ENCODE results near the gene HOMER3. TPM values are rescaled to one million over a fixed set of nuclear protein-coding genes. Genes with fewer than 3 reads are reported as not detected.

The HOMER3 gene
- total and polyA plus RNA-seq, 2 of the 13 experiments (the other 11 are each of a cell fraction or from before 2014, with no cell fraction given), result 21.3 to 27.3 TPM

GRCh38 chr19:18904334-18905057 is 36.5 kb downstream of the HOMER3 start:
- POLR2A ChIA-PET, result no interaction called here
- in situ Hi-C loops (cut with HindIII; ENCODE audit: extremely low pct_ligation_motif_present, low pct_unique_long_range_greater_than_20kb) (no loop called here), intact Hi-C loops (cut with micrococcal nuclease; ENCODE audit: unreplicated experiment) (no loop called here)
- H2AFZ ChIP-seq (ENCODE audit: low read length), result no peak overlapping the region
- H3K9ac ChIP-seq (ENCODE audit: insufficient read depth, low read depth, low read length), result no peak overlapping the region
- DNase-seq (ENCODE audit: low spot score) (no peak), ATAC-seq (no peak), FAIRE-seq (no peak)
- H3K79me2 ChIP-seq (ENCODE audit: insufficient read depth, low read length), result no peaks in the 10 kb centered on the region
- H3K27ac ChIP-seq (ENCODE audit: extremely low read length, insufficient read depth, low read length), result no peak overlapping the region
- H3K4me1 ChIP-seq (ENCODE audit: insufficient read depth, low read length), result no peaks in the 10 kb centered on the region
- no TSS peak for BruUV-seq (replicated peaks)
- no peaks in the 10 kb centered on the region for H3K9me3 ChIP-seq (ENCODE audit: low read length)
- no peaks in the 10 kb centered on the region for H3K27me3 ChIP-seq (ENCODE audit: control insufficient read depth in 1 of 2, insufficient read depth in 2 of 2, low read length in 2 of 2)
- no peak overlapping the region for H3K4me3 ChIP-seq (replicated peaks in 1 of 3; ENCODE audit: insufficient read depth in 1 of 3, low read depth in 2 of 3, low read length in 3 of 3)
- CTCF ChIA-PET (ENCODE audit: low intra/inter-chr PET ratio, low total read pairs), result no interaction called here
- TF ChIP-seq ZNF446 (CRISPR knock-in tag; IDR thresholded peaks at IDR 0.05) (no peak), KLF11 (CRISPR knock-in tag; IDR thresholded peaks at IDR 0.05) (no peak), MAFF (IDR thresholded peaks at IDR 0.05; ENCODE audit: low read depth, low read length) (no peak), FOXM1 (CRISPR knock-in tag; IDR thresholded peaks at IDR 0.05) (no peak), JUNB (CRISPR knock-in tag; IDR thresholded peaks at IDR 0.05; ENCODE audit: borderline replicate concordance) (no peak), ZSCAN12 (CRISPR knock-in tag; IDR thresholded peaks at IDR 0.05) (no peak), ZNF10 (CRISPR knock-in tag; IDR thresholded peaks at IDR 0.05; ENCODE audit: borderline replicate concordance, low read depth) (no peak), ZNF12 (CRISPR knock-in tag; IDR thresholded peaks at IDR 0.05) (no peak), AGO2 (optimal IDR thresholded peaks at IDR 0.05; ENCODE audit: low read depth, low read length) (peak; percentile 70), ZSCAN5A (CRISPR knock-in tag; IDR thresholded peaks at IDR 0.05; ENCODE audit: borderline replicate concordance) (no peak), RBFOX2 (IDR thresholded peaks at IDR 0.05; ENCODE audit: low read depth, low read length) (peak; percentile 65), GZF1 (CRISPR knock-in tag; IDR thresholded peaks at IDR 0.05) (no peak), HDAC6 (IDR thresholded peaks at IDR 0.05; ENCODE audit: low read depth, low read length) (no peak), NCOA5 (CRISPR knock-in tag; IDR thresholded peaks at IDR 0.05) (no peak)
- WGBS (ENCODE audit: low lambda C conversion rate), result 98% methylated on average over 6 of the region's 25 CpGs
- H4K20me1 ChIP-seq (ENCODE audit: insufficient read depth, low read length), result no peaks in the 10 kb centered on the region
- H3K36me3 ChIP-seq (replicated peaks in 1 of 2; ENCODE audit: control insufficient read depth in 1 of 2, insufficient read depth in 2 of 2, low read length in 2 of 2), result peaks cover 17 to 47% of the 10 kb centered on the region in 2 experiments
- no peak overlapping the region for H3K4me2 ChIP-seq (ENCODE audit: low read depth, low read length)
